ENCODE results near the gene PSMA7.

The PSMA7 gene

GRCh38 chr20:62170536-62170935, 27.3 kb upstream of the PSMA7 start:
- DNase-seq: no peak

GRCh38 chr20:62168890-62169435, 25.8 kb upstream of the PSMA7 start:
- no peak for DNase-seq

- no peak for DNase-seq
Measured at GRCh38 chr20:62168061-62168460, 24.9 kb upstream of the PSMA7 start.

GRCh38 chr20:62167474-62167873, 24.3 kb upstream of the PSMA7 start:
- no peak for DNase-seq

- no peak for DNase-seq
Measured at GRCh38 chr20:62165762-62166399, 22.7 kb upstream of the PSMA7 start.

GRCh38 chr20:62164879-62165761, 21.9 kb upstream of the PSMA7 start:
- DNase-seq: no peak

GRCh38 chr20:62163986-62164762, 21.0 kb upstream of the PSMA7 start:
- no peak for DNase-seq

GRCh38 chr20:62163485-62163865, 20.3 kb upstream of the PSMA7 start:
- DNase-seq: no peak

- no peak for DNase-seq
Measured at GRCh38 chr20:62162765-62163484, 19.7 kb upstream of the PSMA7 start.

GRCh38 chr20:62161347-62161746, 18.2 kb upstream of the PSMA7 start:
- DNase-seq: no peak

- no peak for DNase-seq
Measured at GRCh38 chr20:62160876-62161275, 17.7 kb upstream of the PSMA7 start.

- DNase-seq: no peak
Measured at GRCh38 chr20:62160253-62160652, 17.1 kb upstream of the PSMA7 start.

- no peak for DNase-seq
Measured at GRCh38 chr20:62159839-62160238, 16.6 kb upstream of the PSMA7 start.

GRCh38 chr20:62159052-62159451, 15.9 kb upstream of the PSMA7 start:
- DNase-seq: no peak

- no peak for DNase-seq
Measured at GRCh38 chr20:62158541-62158940, 15.3 kb upstream of the PSMA7 start.

- no peak for DNase-seq
Measured at GRCh38 chr20:62158088-62158400, 14.8 kb upstream of the PSMA7 start.

GRCh38 chr20:62157387-62158087, 14.3 kb upstream of the PSMA7 start:
- no peak for DNase-seq

GRCh38 chr20:62156592-62157386, 13.6 kb upstream of the PSMA7 start:
- peak; percentile 78 for DNase-seq

GRCh38 chr20:62156254-62156556, 13.0 kb upstream of the PSMA7 start:
- DNase-seq: no peak

GRCh38 chr20:62155428-62156253, 12.4 kb upstream of the PSMA7 start:
- no peak for DNase-seq
